HFF-Myc (cell line): ENCODE results near the gene PLLP.

Experiments used
- DNase-seq: peaks from one replicate; pipeline ENCODE4 v3.0.0-alpha.2; 2011; ENCODE audit warnings: low read depth; ENCODE audit errors: extremely low read depth
- H3K4me3 ChIP-seq: replicated peaks from 2 replicates; pipeline ENCODE4 v1.5.1; 2011; ENCODE audit warnings: low read depth, mild to moderate bottlenecking, control low read depth, low read length
- CTCF ChIP-seq: IDR thresholded peaks from 2 replicates; pipeline ENCODE4 v1.5.1; 2012; ENCODE audit warnings: mild to moderate bottlenecking, low read depth, low read length, control low read depth; ENCODE audit errors: missing control alignments

PLLP gene

GRCh38 chr16:57266531-57267260 lies 17.8 kb downstream of the PLLP start:
- H3K4me3 ChIP-seq = no peak overlapping the region
- DNase-seq = no peak
- TF ChIP-seq CTCF = no peak

GRCh38 chr16:57265850-57266530 lies 18.5 kb downstream of the PLLP start:
- TF ChIP-seq CTCF = no peak
- H3K4me3 ChIP-seq = no peak overlapping the region
- no peak for DNase-seq

GRCh38 chr16:57264950-57265371 lies 19.5 kb downstream of the PLLP start:
- DNase-seq = no peak
- TF ChIP-seq CTCF = no peak
- H3K4me3 ChIP-seq = no peak overlapping the region

GRCh38 chr16:57264381-57264780 lies 20.1 kb downstream of the PLLP start:
- H3K4me3 ChIP-seq = no peak overlapping the region
- DNase-seq = no peak
- TF ChIP-seq CTCF = no peak

GRCh38 chr16:57263541-57264351 lies 20.7 kb downstream of the PLLP start:
- H3K4me3 ChIP-seq = no peak overlapping the region
- no peak for TF ChIP-seq CTCF
- DNase-seq = no peak

- H3K4me3 ChIP-seq = no peak overlapping the region
- DNase-seq = no peak
- no peak for TF ChIP-seq CTCF
These were observed 21.5 kb downstream of the PLLP start for GRCh38 chr16:57262841-57263540.
